PFSK-1 (cell line): ENCODE results near the gene ZSCAN22.

Source experiments
- POLR2AphosphoS5 ChIP-seq: IDR thresholded peaks from 2 replicates; pipeline ENCODE4 v1.6.1; 2012; ENCODE audit warnings: low read depth, mild to moderate bottlenecking, control low read depth, low read length, moderate library complexity
- SIN3A ChIP-seq: IDR thresholded peaks from 2 replicates; pipeline ENCODE4 v1.6.1; 2012; ENCODE audit warnings: mild to moderate bottlenecking, low read length, moderate library complexity, borderline replicate concordance; ENCODE audit not compliant: insufficient read depth
- TAF1 ChIP-seq: IDR thresholded peaks from 2 replicates; pipeline ENCODE4 v1.6.1; 2012; ENCODE audit warnings: low read length, control low read depth, borderline replicate concordance; ENCODE audit not compliant: insufficient read depth
- TF ChIP-seq, protein P1 (sequence below), 2 experiments: IDR thresholded peaks; 2 replicates each; pipeline versions ENCODE4 v1.6.1 to v1.8.0; 2011 to 2012; ENCODE audit warnings: low read depth in 2 of 2, low read length in 2 of 2, control low read depth in 1 of 2, inconsistent platforms in 1 of 2, mild to moderate bottlenecking in 1 of 2, moderate library complexity in 1 of 2; ENCODE audit not compliant: insufficient read depth in 1 of 2

GRCh38 chr19:58386576-58387337, 60.0 kb downstream of the ZSCAN22 start, which contains the start of gene RPS5:
- peak; percentile 95 for TF ChIP-seq POLR2AphosphoS5
- peak; percentile 90 for TF ChIP-seq TAF1
- TF ChIP-seq, protein P1, sequence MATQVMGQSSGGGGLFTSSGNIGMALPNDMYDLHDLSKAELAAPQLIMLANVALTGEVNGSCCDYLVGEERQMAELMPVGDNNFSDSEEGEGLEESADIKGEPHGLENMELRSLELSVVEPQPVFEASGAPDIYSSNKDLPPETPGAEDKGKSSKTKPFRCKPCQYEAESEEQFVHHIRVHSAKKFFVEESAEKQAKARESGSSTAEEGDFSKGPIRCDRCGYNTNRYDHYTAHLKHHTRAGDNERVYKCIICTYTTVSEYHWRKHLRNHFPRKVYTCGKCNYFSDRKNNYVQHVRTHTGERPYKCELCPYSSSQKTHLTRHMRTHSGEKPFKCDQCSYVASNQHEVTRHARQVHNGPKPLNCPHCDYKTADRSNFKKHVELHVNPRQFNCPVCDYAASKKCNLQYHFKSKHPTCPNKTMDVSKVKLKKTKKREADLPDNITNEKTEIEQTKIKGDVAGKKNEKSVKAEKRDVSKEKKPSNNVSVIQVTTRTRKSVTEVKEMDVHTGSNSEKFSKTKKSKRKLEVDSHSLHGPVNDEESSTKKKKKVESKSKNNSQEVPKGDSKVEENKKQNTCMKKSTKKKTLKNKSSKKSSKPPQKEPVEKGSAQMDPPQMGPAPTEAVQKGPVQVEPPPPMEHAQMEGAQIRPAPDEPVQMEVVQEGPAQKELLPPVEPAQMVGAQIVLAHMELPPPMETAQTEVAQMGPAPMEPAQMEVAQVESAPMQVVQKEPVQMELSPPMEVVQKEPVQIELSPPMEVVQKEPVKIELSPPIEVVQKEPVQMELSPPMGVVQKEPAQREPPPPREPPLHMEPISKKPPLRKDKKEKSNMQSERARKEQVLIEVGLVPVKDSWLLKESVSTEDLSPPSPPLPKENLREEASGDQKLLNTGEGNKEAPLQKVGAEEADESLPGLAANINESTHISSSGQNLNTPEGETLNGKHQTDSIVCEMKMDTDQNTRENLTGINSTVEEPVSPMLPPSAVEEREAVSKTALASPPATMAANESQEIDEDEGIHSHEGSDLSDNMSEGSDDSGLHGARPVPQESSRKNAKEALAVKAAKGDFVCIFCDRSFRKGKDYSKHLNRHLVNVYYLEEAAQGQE (IDR thresholded peaks at IDR 0.05; ENCODE audit: insufficient read depth in 1 of 2, low read depth in 2 of 2, low read length in 2 of 2) = no peak; a peak in 1 of 4 replicates
- TF ChIP-seq SIN3A = peak; percentile 93; the same call in 1 of the 2 replicates
